ENCODE data around the gene ZNF438. TPM values are rescaled to one million over a fixed set of nuclear protein-coding genes. Genes with fewer than 3 reads are reported as not detected.

Gene ZNF438
- total RNA-seq, 1 experiment from 2014 or later, result 0.83 TPM

DNA sequence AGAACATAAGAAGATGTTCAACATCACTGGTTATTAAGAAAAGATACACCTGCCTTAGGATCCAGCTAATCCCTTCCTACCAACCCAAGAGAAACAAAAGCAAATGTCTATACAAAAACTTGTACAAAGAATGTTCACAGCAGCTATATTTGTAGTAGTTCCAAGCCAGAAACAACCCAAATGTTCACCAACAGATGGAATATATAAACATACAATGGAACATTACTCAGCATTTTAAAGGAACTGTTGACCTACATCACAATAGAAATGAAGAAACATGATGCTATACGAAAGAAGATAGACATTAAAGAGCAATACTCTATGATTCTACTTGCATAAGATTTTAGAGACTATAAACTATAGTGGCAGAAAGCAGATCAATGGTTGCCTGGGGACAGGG lies 149.4 kb downstream of the ZNF438 start:
- H2BK12ac ChIP-seq (ENCODE audit: insufficient read length, low read depth, low read length), result no peak overlapping the region
- DNase-seq, result no peak
- H2BK120ac ChIP-seq (ENCODE audit: low read depth, low read length, poor library complexity, severe bottlenecking), result no peak overlapping the region
- Mint-ChIP-seq H3K27ac (no peak overlapping the region), H3K27me3 (ENCODE audit: low read depth) (no peaks in the 10 kb centered on the region), H3K4me3 (no peak overlapping the region), H3K4me1 (peaks cover 19 to 26% of the 10 kb centered on the region in 2 experiments), H3K36me3 (ENCODE audit: insufficient read depth in 1 of 3, low read depth in 3 of 3) (no peaks in the 10 kb centered on the region), H3K9me3 (no peaks in the 10 kb centered on the region)
- no peak overlapping the region for H3K56ac ChIP-seq (ENCODE audit: insufficient read length, low read depth, low read length)
- no CpG with 5 or more reads among the region's 1 CpG for WGBS (ENCODE audit: extremely low coverage, insufficient read length, low lambda C conversion rate)
- H3K9me3 ChIP-seq (ENCODE audit: control insufficient read depth, low read depth, low read length), result no peaks in the 10 kb centered on the region
- no peak overlapping the region for H2BK5ac ChIP-seq (ENCODE audit: insufficient read length, low read length)
- no peak overlapping the region for H3K18ac ChIP-seq (ENCODE audit: insufficient read length, low read depth, low read length)
- H4K5ac ChIP-seq (ENCODE audit: insufficient read length, low read depth, low read length), result no peak overlapping the region
- H3K9ac ChIP-seq (ENCODE audit: extremely low read depth, insufficient read length, low read length), result no peak overlapping the region
- H3T11ph ChIP-seq (ENCODE audit: low read length), result no peak overlapping the region
- no peak overlapping the region for H2BK20ac ChIP-seq (ENCODE audit: low read depth, low read length, poor library complexity, severe bottlenecking)
- no peak overlapping the region for H3K4me2 ChIP-seq (ENCODE audit: insufficient read depth, insufficient read length, low read length)
- TF ChIP-seq CTCF (conservative IDR thresholded peaks at IDR 0.05), result no peak
- H3K27me3 ChIP-seq (ENCODE audit: insufficient read depth, low read length), result no peaks in the 10 kb centered on the region
- no peak overlapping the region for H2AFZ ChIP-seq (ENCODE audit: low read length)
- H2BK15ac ChIP-seq (ENCODE audit: low read depth, low read length), result no peak overlapping the region
- H4K8ac ChIP-seq (replicated peaks; ENCODE audit: insufficient read length, low read depth, low read length), result no peak overlapping the region
- no peaks in the 10 kb centered on the region for H3K79me2 ChIP-seq (ENCODE audit: insufficient read depth, low read length)
- H4K91ac ChIP-seq (ENCODE audit: insufficient read length, low read depth, low read length), result no peak overlapping the region
- no peaks in the 10 kb centered on the region for H3K79me1 ChIP-seq (ENCODE audit: insufficient read depth, low read depth, low read length, poor library complexity, severe bottlenecking)
- H4K20me1 ChIP-seq (ENCODE audit: control insufficient read depth, insufficient read depth, insufficient read length), result no peaks in the 10 kb centered on the region
- H3K14ac ChIP-seq (ENCODE audit: insufficient read depth, low read length), result no peak overlapping the region
- H3K23me2 ChIP-seq (ENCODE audit: insufficient read length, low read depth, low read length, poor library complexity, severe bottlenecking), result no peaks in the 10 kb centered on the region
- H3K4me1 ChIP-seq (ENCODE audit: insufficient read depth, low read length), result no peaks in the 10 kb centered on the region; the same call in 1 of the 2 replicates
- H2AK5ac ChIP-seq (ENCODE audit: insufficient read length, low read length), result no peak overlapping the region
- H3K23ac ChIP-seq (ENCODE audit: insufficient read length, low read depth, low read length), result no peak overlapping the region
- no peak overlapping the region for H3K27ac ChIP-seq (ENCODE audit: insufficient read length, low read depth, low read length)
- no peak overlapping the region for H3K4ac ChIP-seq (ENCODE audit: low read depth, low read length)
